KMS-11 (cell line): Measurements from ENCODE around the gene SKAP1.

Experiments used
- H2AFZ ChIP-seq: fragments of 200-600 bp; sonication (generic); 2 replicates; pipeline ENCODE4 v1.6.1; 2016; ENCODE audit warnings: antibody characterized with exemption, mixed run types, low read depth
- H3K27ac ChIP-seq: fragments of 200-600 bp; sonication (generic); 2 replicates; pipeline ENCODE4 v1.6.1; 2016; ENCODE audit warnings: mild to moderate bottlenecking, mixed run types
- H3K27me3 ChIP-seq: fragments of 200-600 bp; sonication (generic); 2 replicates; pipeline ENCODE4 v1.6.1; 2017; ENCODE audit warnings: mild to moderate bottlenecking, low read depth, mixed run types, moderate library complexity; ENCODE audit not compliant: insufficient read depth
- H3K36me3 ChIP-seq: fragments of 200-600 bp; sonication (generic); 2 replicates; pipeline ENCODE4 v1.6.1; 2017; ENCODE audit warnings: mild to moderate bottlenecking, mixed run types; ENCODE audit not compliant: insufficient read depth
- H3K4me1 ChIP-seq: fragments of 200-600 bp; sonication (generic); 2 replicates; pipeline ENCODE4 v1.6.1; 2016; ENCODE audit warnings: mild to moderate bottlenecking, low read depth, mixed run types; ENCODE audit not compliant: poor library complexity, severe bottlenecking
- H3K4me2 ChIP-seq: fragments of 200-600 bp; sonication (generic); 2 replicates; pipeline ENCODE4 v1.7.0; 2016; ENCODE audit warnings: mild to moderate bottlenecking, mixed run types
- H3K4me3 ChIP-seq: fragments of 200-600 bp; sonication (generic); IDR thresholded peaks from 2 replicates; pipeline ENCODE4 v1.6.1; 2017; ENCODE audit warnings: low read depth, low read length, mixed read lengths; ENCODE audit not compliant: insufficient read depth
- H3K79me2 ChIP-seq: fragments of 200-600 bp; sonication (generic); 2 replicates; pipeline ENCODE4 v1.6.1; 2016; ENCODE audit warnings: low read depth, mixed run types; ENCODE audit not compliant: insufficient read depth
- H3K9ac ChIP-seq: fragments of 200-600 bp; sonication (generic); 2 replicates; pipeline ENCODE4 v1.6.1; 2016; ENCODE audit warnings: mild to moderate bottlenecking, mixed run types
- H4K20me1 ChIP-seq: fragments of 200-600 bp; sonication (generic); 2 replicates; pipeline ENCODE4 v1.6.1; 2016; ENCODE audit warnings: mild to moderate bottlenecking, mixed run types; ENCODE audit not compliant: insufficient read depth
- TF ChIP-seq, protein P1 (sequence below): fragments of 200-600 bp; sonication (generic); conservative IDR thresholded peaks from 2 replicates; pipeline ENCODE4 v1.6.1; 2017; ENCODE audit warnings: low read depth, mild to moderate bottlenecking, antibody characterized with exemption, low read length, moderate library complexity, mixed read lengths

SKAP1 gene

DNA sequence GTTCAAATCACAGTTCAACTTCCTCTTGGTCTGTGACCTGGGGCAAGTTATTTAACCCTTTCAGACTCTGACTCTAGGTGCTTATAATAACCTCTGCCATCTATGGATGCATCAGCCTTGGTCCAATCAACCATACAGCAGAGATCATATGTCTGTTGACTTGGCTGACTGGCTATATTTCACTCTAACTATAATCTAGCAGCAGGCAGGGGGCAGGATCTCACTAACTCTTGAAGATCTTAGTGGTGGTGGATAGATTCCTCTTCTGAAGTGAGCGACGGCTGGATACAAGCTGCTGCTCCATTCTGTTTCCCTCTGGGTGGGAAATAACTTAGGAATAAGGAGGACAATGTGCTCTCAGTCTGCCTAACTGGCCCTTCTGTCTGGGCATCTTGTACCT lies 146.6 kb downstream of the SKAP1 start:
- no peak overlapping the region for H3K27ac ChIP-seq

DNA sequence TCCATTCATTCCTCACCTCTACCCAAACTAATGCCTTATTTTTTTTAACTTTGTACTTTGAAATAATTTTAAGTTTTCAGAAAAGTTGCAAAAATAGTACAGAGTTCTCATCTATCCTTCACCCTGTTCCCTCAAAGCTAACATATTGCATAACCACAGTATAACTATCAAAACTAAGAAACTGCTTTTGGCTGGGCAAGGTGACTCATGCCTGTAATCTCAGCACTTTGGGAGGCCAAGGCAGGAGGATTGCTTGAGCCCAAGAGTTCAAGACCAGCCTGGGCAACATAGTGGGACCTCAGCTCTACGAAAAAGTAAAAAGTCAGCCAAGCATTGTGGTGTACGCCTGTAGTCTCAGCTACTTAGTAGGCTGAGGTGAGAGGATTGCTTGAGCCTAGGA lies 147.7 kb downstream of the SKAP1 start:
- Histone ChIP-seq H3K9ac (no peak overlapping the region), H3K4me1 (no peaks in the 10 kb centered on the region), H3K27ac (no peak overlapping the region), H3K79me2 (no peaks in the 10 kb centered on the region), H2AFZ (no peak overlapping the region), H3K4me3 (no peak overlapping the region), H3K27me3 (no peaks in the 10 kb centered on the region), H3K4me2 (no peak overlapping the region), H4K20me1 (no peaks in the 10 kb centered on the region), H3K36me3 (no peaks in the 10 kb centered on the region)
- TF ChIP-seq, protein P1, sequence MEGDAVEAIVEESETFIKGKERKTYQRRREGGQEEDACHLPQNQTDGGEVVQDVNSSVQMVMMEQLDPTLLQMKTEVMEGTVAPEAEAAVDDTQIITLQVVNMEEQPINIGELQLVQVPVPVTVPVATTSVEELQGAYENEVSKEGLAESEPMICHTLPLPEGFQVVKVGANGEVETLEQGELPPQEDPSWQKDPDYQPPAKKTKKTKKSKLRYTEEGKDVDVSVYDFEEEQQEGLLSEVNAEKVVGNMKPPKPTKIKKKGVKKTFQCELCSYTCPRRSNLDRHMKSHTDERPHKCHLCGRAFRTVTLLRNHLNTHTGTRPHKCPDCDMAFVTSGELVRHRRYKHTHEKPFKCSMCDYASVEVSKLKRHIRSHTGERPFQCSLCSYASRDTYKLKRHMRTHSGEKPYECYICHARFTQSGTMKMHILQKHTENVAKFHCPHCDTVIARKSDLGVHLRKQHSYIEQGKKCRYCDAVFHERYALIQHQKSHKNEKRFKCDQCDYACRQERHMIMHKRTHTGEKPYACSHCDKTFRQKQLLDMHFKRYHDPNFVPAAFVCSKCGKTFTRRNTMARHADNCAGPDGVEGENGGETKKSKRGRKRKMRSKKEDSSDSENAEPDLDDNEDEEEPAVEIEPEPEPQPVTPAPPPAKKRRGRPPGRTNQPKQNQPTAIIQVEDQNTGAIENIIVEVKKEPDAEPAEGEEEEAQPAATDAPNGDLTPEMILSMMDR: no peak

More for the DNA sequence above, 146.6 kb downstream of the SKAP1 start:
- Histone ChIP-seq H3K4me1 (no peaks in the 10 kb centered on the region), H3K27me3 (no peaks in the 10 kb centered on the region), H2AFZ (no peak overlapping the region), H3K79me2 (no peaks in the 10 kb centered on the region), H3K36me3 (no peaks in the 10 kb centered on the region), H3K4me2 (no peak overlapping the region), H3K4me3 (no peak overlapping the region), H3K9ac (no peak overlapping the region), H4K20me1 (no peaks in the 10 kb centered on the region)
- TF ChIP-seq, protein P1: no peak

DNA sequence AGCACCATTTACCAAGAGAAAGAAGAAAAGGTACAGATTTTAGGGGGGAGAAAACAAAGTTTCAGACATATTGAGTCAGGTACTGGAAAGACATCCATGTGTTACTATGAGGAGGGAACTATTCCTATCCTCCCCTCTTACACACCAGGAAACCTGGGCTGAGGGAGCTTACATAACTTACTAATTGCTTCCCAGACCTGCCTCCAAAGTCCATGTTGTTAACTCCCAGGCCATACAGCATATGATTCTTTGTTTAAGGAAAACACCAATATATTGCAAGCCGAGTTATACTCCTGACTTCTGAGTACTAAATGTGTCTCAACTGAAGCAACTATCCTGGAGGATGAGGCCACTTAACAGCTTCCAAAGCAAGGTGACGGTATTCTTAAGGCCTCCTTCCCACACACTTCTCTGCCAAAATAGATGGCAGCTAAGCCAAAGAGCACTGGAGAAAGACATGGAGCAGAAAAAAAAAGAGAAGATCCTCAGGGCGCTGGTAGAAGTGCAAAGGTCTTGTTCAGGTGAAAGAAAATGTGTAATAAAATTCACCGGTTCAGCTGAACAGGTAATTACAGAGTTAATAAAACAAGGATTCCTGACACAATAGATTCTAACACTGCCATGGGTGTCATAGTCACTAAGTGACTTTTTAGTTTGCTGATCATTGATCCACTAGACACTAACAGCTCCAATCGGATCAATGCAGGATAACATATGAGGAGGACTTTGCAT lies 151.1 kb downstream of the SKAP1 start:
- Histone ChIP-seq H3K4me1 (no peaks in the 10 kb centered on the region), H3K4me2 (no peak overlapping the region), H4K20me1 (no peaks in the 10 kb centered on the region), H3K4me3 (no peak overlapping the region), H3K36me3 (no peaks in the 10 kb centered on the region), H3K27me3 (no peaks in the 10 kb centered on the region), H2AFZ (no peak overlapping the region), H3K9ac (no peak overlapping the region), H3K27ac (no peak overlapping the region), H3K79me2 (no peaks in the 10 kb centered on the region)
- TF ChIP-seq, protein P1: no peak

DNA sequence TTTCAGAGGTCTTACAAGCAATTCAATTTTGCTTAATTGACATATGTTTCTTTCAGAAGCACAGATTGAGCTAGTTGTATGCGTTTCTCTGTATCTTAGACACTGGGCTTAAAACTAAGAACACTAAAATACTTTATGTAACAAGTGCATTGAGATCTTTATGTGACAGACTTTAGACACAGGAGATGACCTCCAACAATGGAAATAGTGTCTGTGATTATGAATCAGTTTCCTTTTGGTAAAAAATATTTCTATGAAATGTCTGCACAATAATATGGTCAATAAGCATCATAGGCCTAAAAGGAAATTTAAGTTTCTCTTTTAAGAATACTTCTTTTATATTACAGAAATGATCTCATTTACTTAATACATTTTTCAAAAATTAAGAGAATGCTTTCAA lies 153.2 kb downstream of the SKAP1 start:
- no peaks in the 10 kb centered on the region for H4K20me1 ChIP-seq
- no peaks in the 10 kb centered on the region for H3K79me2 ChIP-seq
- no peaks in the 10 kb centered on the region for H3K27me3 ChIP-seq
- H3K36me3 ChIP-seq: no peaks in the 10 kb centered on the region
- no peak overlapping the region for H3K4me3 ChIP-seq
- H2AFZ ChIP-seq: no peak overlapping the region
- no peaks in the 10 kb centered on the region for H3K4me1 ChIP-seq
- H3K27ac ChIP-seq: no peak overlapping the region
- TF ChIP-seq, protein P1: no peak
- H3K4me2 ChIP-seq: no peak overlapping the region
- no peak overlapping the region for H3K9ac ChIP-seq
